Testis (tissue), 3 donors: Measurements from ENCODE around the gene RPS26. TPM values are rescaled to one million over a fixed set of nuclear protein-coding genes. Genes with fewer than 3 reads are reported as not detected.

Experiments used
- DNase-seq: peaks from one replicate; pipeline ENCODE4 v3.0.0-alpha.2; 2019
- H3K27ac ChIP-seq, 2 donors: fragments of 200-600 bp; sonication (generic); one replicate each; pipeline ENCODE4 v1.5.1; 2019
- H3K27me3 ChIP-seq: fragments of 200-600 bp; sonication (generic); one replicate; pipeline ENCODE4 v1.5.1; 2019
- H3K36me3 ChIP-seq: fragments of 200-600 bp; sonication (generic); one replicate; pipeline ENCODE4 v1.5.1; 2017; ENCODE audit warnings: low read depth; ENCODE audit errors: missing control alignments
- H3K4me1 ChIP-seq: fragments of 200-600 bp; sonication (generic); one replicate; pipeline ENCODE4 v1.5.1; 2019
- H3K4me3 ChIP-seq, 2 donors: fragments of 200-600 bp; sonication (generic); one replicate each; pipeline ENCODE4 v1.5.1; 2017 to 2019
- H3K9me3 ChIP-seq: fragments of 200-600 bp; sonication (generic); one replicate; pipeline ENCODE4 v1.5.1; 2017
- CTCF ChIP-seq, 3 experiments: fragments of 450-650 bp in 2 of 3; fragments of 200-600 bp in 1 of 3; sonication (generic) in 1 of 3; IDR thresholded peaks; one replicate each; pipeline ENCODE4 v1.5.1; 2016 to 2019; ENCODE audit warnings: antibody characterized with exemption in 3 of 3, mild to moderate bottlenecking in 2 of 3, moderate library complexity in 1 of 3
- POLR2A ChIP-seq: fragments of 450-650 bp; IDR thresholded peaks from one replicate; pipeline ENCODE4 v1.6.1; 2017; ENCODE audit warnings: antibody characterized with exemption, mild to moderate bottlenecking, moderate library complexity
- WGBS, 2 donors: methylation state at CpG; one replicate each; pipeline ENCODE4 v1.1.5; 2018; 5-methylcytosine and 5-hydroxymethylcytosine counted together
- intact Hi-C: fragments of 100-400 bp; cut with DNase I; formaldehyde crosslinking; loops from one replicate; pipeline ENCODE4 v1.15.1; 2023; ENCODE audit warnings: low total_unique reads
- polyA plus RNA-seq: library from polyadenylated mRNA; stranded (reverse); fragments of 350-450 nt; fragmentation: Illumina TruSeq; extraction: RNeasy Lipid Tissue Mini Kit (QIAGEN cat#74804); gene quantifications from one replicate; pipeline ENCODE4 v1.2.3, GENCODE V29; 2014; ENCODE audit warnings: low read depth, low replicate concordance; ENCODE audit not compliant: insufficient read depth
- total RNA-seq, 2 donors: library from RNA; depleted of rRNA; stranded (reverse); fragments of >200 nt; gene quantifications; one replicate each; pipeline ENCODE4 v1.2.3, GENCODE V29; 2016

RPS26 gene
- total and polyA plus RNA-seq, 3 donors from 2014 or later = 197 to 568 (median 395) TPM

GRCh38 chr12:56021889-56022497, 19.7 kb upstream of the RPS26 start:
- peaks cover 24% of the 10 kb centered on the region for H3K4me1 ChIP-seq
- TF ChIP-seq CTCF (IDR thresholded peaks at IDR 0.05) = no peak
- TF ChIP-seq POLR2A = no peak
- 33 to 55% methylated on average over 2 of the region's 2 CpGs for WGBS, 2 donors
- no peak overlapping the region for H3K4me3 ChIP-seq
- no peak for DNase-seq
- H3K9me3 ChIP-seq = no peaks in the 10 kb centered on the region
- H3K36me3 ChIP-seq = no peaks in the 10 kb centered on the region
- H3K27ac ChIP-seq = peak overlapping the region; percentile 48 to 80
- H3K27me3 ChIP-seq = no peaks in the 10 kb centered on the region
- intact Hi-C loops = no loop called here

- no peak for DNase-seq
- intact Hi-C loops = no loop called here
- Histone ChIP-seq H3K4me1 (no peaks in the 10 kb centered on the region), H3K27ac (peak overlapping the region in 1 of 2 donors; percentile 32), H3K36me3 (no peaks in the 10 kb centered on the region), H3K27me3 (no peaks in the 10 kb centered on the region), H3K4me3 (no peak overlapping the region), H3K9me3 (no peaks in the 10 kb centered on the region)
- WGBS, 2 donors = 62 to 81% methylated on average over 5 of the region's 5 CpGs
- TF ChIP-seq CTCF (IDR thresholded peaks at IDR 0.05) (no peak), POLR2A (no peak)
Measured at GRCh38 chr12:56028511-56029165, 13.1 kb upstream of the RPS26 start.

- no peak for DNase-seq
- H3K36me3 ChIP-seq = no peaks in the 10 kb centered on the region
- intact Hi-C loops = no loop called here
- peak overlapping the region in 1 of 2 donors; percentile 32 for H3K27ac ChIP-seq
- no peak overlapping the region for H3K4me3 ChIP-seq
- H3K4me1 ChIP-seq = no peaks in the 10 kb centered on the region
- no peaks in the 10 kb centered on the region for H3K9me3 ChIP-seq
- TF ChIP-seq POLR2A = no peak
- TF ChIP-seq CTCF (IDR thresholded peaks at IDR 0.05) = no peak
- H3K27me3 ChIP-seq = no peaks in the 10 kb centered on the region
Measured at GRCh38 chr12:56029166-56029519, 12.6 kb upstream of the RPS26 start.

GRCh38 chr12:56029666-56030293, 11.9 kb upstream of the RPS26 start:
- H3K4me1 ChIP-seq = no peaks in the 10 kb centered on the region
- peak; percentile 57 for DNase-seq
- intact Hi-C loops = no loop called here
- no peaks in the 10 kb centered on the region for H3K27me3 ChIP-seq
- H3K27ac ChIP-seq = peak overlapping the region in 1 of 2 donors; percentile 32
- no peaks in the 10 kb centered on the region for H3K9me3 ChIP-seq
- H3K4me3 ChIP-seq = no peak overlapping the region
- peak; percentile 57 to 72 (median 64) for TF ChIP-seq CTCF (IDR thresholded peaks at IDR 0.05)
- no peak for TF ChIP-seq POLR2A
- 77 to 85% methylated on average over 6 of the region's 6 CpGs for WGBS, 2 donors
- no peaks in the 10 kb centered on the region for H3K36me3 ChIP-seq
